Suppressor macrophage treated with lipopolysaccharide for 4 hours (primary cell): ENCODE measurements around the gene SGK2.

Source experiments
- DNase-seq: peaks from one replicate; pipeline ENCODE4 v3.0.0-alpha.2; 2020

Gene SGK2

DNA sequence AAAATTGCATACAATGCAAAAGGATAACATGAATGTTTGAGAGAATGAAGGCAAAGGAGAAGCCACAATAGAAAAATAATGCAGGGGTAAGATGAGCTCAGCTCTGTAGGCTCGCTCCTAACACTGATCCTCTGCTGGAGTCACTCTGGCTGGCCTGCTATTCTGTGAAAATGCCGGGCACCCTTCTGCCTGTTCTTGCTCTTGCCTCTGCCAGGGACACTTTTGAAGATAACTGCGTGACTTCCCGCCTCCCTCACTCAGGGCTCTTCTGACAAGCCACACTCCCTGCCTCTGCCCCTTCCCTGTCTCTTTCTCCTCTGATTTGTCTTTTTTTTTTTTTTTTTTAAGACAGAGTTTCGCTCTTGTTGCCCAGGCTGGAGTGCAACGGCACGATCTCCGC, 72.8 kb downstream of the SGK2 start:
- no peak for DNase-seq
